Psoas muscle (tissue), 8 donors: ENCODE data around the gene ARIH1. TPM values are rescaled to one million over a fixed set of nuclear protein-coding genes. Genes with fewer than 3 reads are reported as not detected.

ENCODE experiments used
- ATAC-seq, 4 donors: fragments of 200-7000 bp; cut with Tn5 transposase; one replicate each; pipeline ENCODE4 v1.9.1; 2020; ENCODE audit warnings: moderate library complexity in 3 of 4, mild to moderate bottlenecking in 2 of 4
- DNase-seq, 2 donors: peaks; one replicate each; pipeline ENCODE4 v3.0.0-alpha.2; 2020
- H3K27ac ChIP-seq: fragments of 200-600 bp; one replicate; pipeline ENCODE4 v1.8.0; 2022
- H3K27me3 ChIP-seq, 3 donors: fragments of 200-600 bp in 1 of 3; one replicate each; pipeline versions ENCODE4 v1.6.1 to v1.8.0; 2013 to 2022; ENCODE audit warnings: low read length in 2 of 3, mild to moderate bottlenecking in 2 of 3, moderate library complexity in 1 of 3; ENCODE audit not compliant: insufficient read depth in 3 of 3
- H3K36me3 ChIP-seq, 2 donors: fragments of 200-600 bp in 1 of 2; one replicate each; pipeline versions ENCODE4 v1.6.1 to v1.8.0; 2013 to 2022; ENCODE audit warnings: low read depth in 1 of 2, mild to moderate bottlenecking in 1 of 2, moderate library complexity in 1 of 2; ENCODE audit not compliant: insufficient read depth in 1 of 2
- H3K4me1 ChIP-seq: fragments of 200-600 bp; one replicate; pipeline ENCODE4 v1.8.0; 2022
- H3K4me3 ChIP-seq: fragments of 200-600 bp; one replicate; pipeline ENCODE4 v1.8.0; 2022; ENCODE audit warnings: mild to moderate bottlenecking
- H3K9me3 ChIP-seq: fragments of 200-600 bp; one replicate; pipeline ENCODE4 v1.8.0; 2022
- WGBS, 3 donors: extraction: QIAGEN DNeasy Blood & Tissue Kit; methylation state at CpG; one replicate each; pipeline versions ENCODE4 v1.1.6 to v1.1.7; 2013; 5-methylcytosine and 5-hydroxymethylcytosine counted together
- intact Hi-C, 2 donors: fragments of 100-400 bp; cut with DNase I; formaldehyde crosslinking; loops; one replicate each; pipeline versions ENCODE4 v1.11.0 to v1.14.2; 2022
- polyA plus RNA-seq, 3 donors: library from polyadenylated mRNA; stranded (reverse); fragments of 200-250 nt; gene quantifications; one replicate each; pipeline ENCODE4 v1.2.3, GENCODE V29; 2013
- total RNA-seq, 4 donors: library from RNA; stranded (reverse); fragmentation: NEBNext Ultra II Directional in 2 of 4; extraction: Animal tissue kit (Norgen Biotek cat#: 25700) in 2 of 4; gene quantifications; one replicate each; pipeline versions ENCODE4 v1.2.1 to v1.2.4, GENCODE V29; 2021 to 2023
- TF ChIP-seq, protein P1 (sequence below): fragments of 200-600 bp; IDR thresholded peaks from one replicate; pipeline ENCODE4 v1.8.0; 2022; ENCODE audit warnings: antibody characterized with exemption
- donor health status: healthy with polysubstance abuse.
- donor health status: DM: no; HTN: no; CAD: no; lungs with moderate emphysema.
- donor health status: Bipolar disorder and iron deficiency.
- donor health status: healthy.
- donor health status: DM: yes; HTN: yes; CAD: no.
- donor health status: DM: no; HTN: no; CAD: no.
- donor health status: DM: no; HTN: no; CAD: no.
- donor health status: DM: yes; HTN: yes; CAD: no.

Gene ARIH1
- total and polyA plus RNA-seq, 7 donors: 35.6 to 253 (median 181) TPM

DNA sequence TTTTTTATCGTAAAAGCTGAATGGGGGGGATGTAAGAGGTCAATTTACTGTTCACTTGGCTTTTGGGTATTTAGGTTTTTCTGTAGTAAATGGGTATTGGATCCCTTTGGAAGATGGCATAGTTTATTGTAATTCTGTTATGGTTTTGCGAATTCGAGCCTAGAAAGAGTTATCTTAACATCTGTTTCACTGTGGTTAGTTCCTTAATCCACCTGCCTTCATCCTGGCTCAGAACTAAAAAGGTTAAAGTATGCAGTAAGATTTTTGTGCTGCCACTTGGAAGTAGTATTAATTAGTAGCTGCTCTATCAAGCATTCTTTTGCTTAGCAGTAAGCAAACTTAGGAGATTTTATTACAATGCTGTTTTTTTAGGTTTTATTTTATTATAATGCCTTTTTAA is 62.4 kb downstream of the ARIH1 start:
- H3K4me3 ChIP-seq: no peak overlapping the region
- no peaks in the 10 kb centered on the region for H3K27me3 ChIP-seq
- intact Hi-C loops: no loop called here
- H3K9me3 ChIP-seq: peaks cover 10% of the 10 kb centered on the region
- H3K36me3 ChIP-seq: peaks cover 0 to 4% of the 10 kb centered on the region in 2 donors
- H3K27ac ChIP-seq: no peak overlapping the region
- no peak for DNase-seq
- TF ChIP-seq, protein P1, sequence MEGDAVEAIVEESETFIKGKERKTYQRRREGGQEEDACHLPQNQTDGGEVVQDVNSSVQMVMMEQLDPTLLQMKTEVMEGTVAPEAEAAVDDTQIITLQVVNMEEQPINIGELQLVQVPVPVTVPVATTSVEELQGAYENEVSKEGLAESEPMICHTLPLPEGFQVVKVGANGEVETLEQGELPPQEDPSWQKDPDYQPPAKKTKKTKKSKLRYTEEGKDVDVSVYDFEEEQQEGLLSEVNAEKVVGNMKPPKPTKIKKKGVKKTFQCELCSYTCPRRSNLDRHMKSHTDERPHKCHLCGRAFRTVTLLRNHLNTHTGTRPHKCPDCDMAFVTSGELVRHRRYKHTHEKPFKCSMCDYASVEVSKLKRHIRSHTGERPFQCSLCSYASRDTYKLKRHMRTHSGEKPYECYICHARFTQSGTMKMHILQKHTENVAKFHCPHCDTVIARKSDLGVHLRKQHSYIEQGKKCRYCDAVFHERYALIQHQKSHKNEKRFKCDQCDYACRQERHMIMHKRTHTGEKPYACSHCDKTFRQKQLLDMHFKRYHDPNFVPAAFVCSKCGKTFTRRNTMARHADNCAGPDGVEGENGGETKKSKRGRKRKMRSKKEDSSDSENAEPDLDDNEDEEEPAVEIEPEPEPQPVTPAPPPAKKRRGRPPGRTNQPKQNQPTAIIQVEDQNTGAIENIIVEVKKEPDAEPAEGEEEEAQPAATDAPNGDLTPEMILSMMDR: no peak
- no peak for ATAC-seq
- WGBS, 3 donors: 75 to 88% (median 78%) methylated on average over 3 of the region's 3 CpGs
- H3K4me1 ChIP-seq: peaks cover 13% of the 10 kb centered on the region

DNA sequence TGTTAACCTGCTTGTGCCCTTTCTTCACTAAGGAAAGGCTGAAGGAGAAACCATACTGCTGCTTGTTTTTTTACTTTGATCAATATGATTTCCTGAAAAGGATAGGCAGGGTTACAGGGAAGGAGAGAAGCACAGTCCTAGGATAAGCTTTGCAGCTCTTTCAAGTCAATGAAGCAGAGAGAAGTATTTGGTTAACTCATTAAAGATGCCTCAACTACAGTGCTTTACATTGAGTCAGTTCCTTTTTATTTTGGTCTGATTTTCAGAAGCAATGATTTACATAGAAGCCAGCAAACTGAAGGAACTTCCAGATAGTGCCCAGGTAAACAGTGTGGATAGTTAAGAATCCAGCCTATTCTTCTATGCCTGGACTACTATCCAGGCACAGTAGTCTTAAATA is 64.8 kb downstream of the ARIH1 start:
- DNase-seq: no peak
- TF ChIP-seq, protein P1: no peak
- intact Hi-C loops: no loop called here
- no peak for ATAC-seq
- Histone ChIP-seq H3K9me3 (peaks cover 10% of the 10 kb centered on the region), H3K27me3 (no peaks in the 10 kb centered on the region), H3K4me3 (no peak overlapping the region), H3K27ac (no peak overlapping the region), H3K36me3 (no peaks in the 10 kb centered on the region), H3K4me1 (peaks cover 13% of the 10 kb centered on the region)

DNA sequence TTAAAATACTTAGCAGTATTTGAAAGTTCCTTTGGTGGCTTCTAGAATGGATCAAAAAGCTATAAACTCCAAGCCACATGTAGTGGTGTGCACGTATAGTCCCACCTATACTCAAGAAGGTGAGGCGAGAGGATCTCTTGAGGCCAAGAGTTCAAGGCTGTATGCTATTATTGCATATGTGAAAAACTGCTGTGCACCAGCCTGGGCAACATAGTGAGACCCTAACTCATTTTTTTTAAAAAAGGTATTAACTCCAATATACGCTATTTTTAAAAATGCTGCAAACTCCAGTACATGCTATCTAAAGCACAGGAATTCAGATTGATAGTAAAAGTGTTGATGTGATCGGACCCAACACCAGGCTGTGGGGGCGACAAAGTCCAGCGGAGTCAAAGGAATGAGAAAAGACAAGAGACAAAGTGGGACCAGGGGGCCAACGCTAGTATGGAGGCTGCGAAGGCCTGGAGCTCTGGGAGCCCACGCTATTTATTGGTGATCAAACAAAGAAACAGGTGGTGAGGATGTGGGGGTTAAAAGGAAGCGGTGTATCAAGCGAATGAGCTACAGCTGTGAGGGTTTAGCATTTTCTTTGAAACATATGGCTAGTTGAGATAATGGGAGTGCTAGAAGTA is 66.6 kb downstream of the ARIH1 start:
- Histone ChIP-seq H3K36me3 (peaks cover 0 to 11% of the 10 kb centered on the region in 2 donors), H3K27me3 (no peaks in the 10 kb centered on the region), H3K4me1 (peaks cover 11% of the 10 kb centered on the region), H3K4me3 (no peak overlapping the region), H3K27ac (no peak overlapping the region), H3K9me3 (peaks cover 10% of the 10 kb centered on the region)
- intact Hi-C loops: no loop called here
- WGBS, 3 donors: 96 to 98% (median 98%) methylated on average over 11 of the region's 11 CpGs
- TF ChIP-seq, protein P1: no peak
- no peak for ATAC-seq
- no peak for DNase-seq

DNA sequence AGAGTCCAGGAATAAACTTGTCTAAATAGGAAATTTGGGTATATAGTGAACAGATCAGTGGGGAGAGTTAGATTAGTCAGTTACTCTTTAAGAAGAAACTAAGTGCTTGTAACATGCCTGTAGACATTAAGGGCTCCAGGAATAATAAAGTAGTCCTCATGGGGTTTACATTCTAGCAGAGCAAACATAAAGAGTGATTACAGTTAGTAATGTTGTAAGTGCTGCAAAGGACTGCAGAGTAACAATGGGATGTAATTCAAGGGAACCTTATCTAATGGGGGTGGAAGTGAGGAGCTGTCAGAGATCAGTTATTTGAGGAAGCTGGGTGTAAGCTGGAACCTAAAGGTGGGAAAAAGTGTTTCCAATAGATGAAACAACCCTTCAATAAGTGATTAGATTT is 67.5 kb downstream of the ARIH1 start:
- Histone ChIP-seq H3K36me3 (peaks cover 0 to 20% of the 10 kb centered on the region in 2 donors), H3K27me3 (no peaks in the 10 kb centered on the region), H3K27ac (no peak overlapping the region), H3K9me3 (peaks cover 10% of the 10 kb centered on the region), H3K4me3 (no peak overlapping the region), H3K4me1 (peaks cover 2% of the 10 kb centered on the region)
- intact Hi-C loops: no loop called here
- TF ChIP-seq, protein P1: no peak
- DNase-seq (no peak), ATAC-seq (no peak)

DNA sequence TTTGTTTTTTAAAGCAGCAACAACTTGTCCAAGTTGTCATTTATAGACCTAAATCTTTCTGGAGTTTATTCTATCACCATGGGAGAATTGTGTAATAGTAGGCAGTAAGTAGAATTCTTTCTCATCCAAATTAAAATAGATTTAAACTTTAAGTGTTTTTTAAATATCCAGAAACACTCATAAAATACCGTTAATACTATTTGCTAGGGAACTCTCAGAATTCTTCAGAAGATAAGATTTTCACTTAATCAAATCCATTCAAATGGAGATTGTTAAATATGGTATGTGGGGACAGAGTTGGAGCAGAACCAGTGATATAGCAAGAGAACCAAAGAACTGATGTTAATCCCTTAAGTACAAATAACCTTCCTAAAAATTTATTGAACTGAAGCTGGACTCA is 71.0 kb downstream of the ARIH1 start:
- no peak for ATAC-seq
- Histone ChIP-seq H3K27ac (no peak overlapping the region), H3K9me3 (peaks cover 10% of the 10 kb centered on the region), H3K4me1 (no peaks in the 10 kb centered on the region), H3K36me3 (peaks cover 0 to 22% of the 10 kb centered on the region in 2 donors), H3K27me3 (no peaks in the 10 kb centered on the region), H3K4me3 (no peak overlapping the region)
- TF ChIP-seq, protein P1: no peak
- no peak for DNase-seq
- intact Hi-C loops: no loop called here
- 91 to 97% (median 96%) methylated on average over 1 of the region's 1 CpG for WGBS, 3 donors
